A549 (cell line): ENCODE results near the gene UGT1A5. TPM values are rescaled to one million over a fixed set of nuclear protein-coding genes. Genes with fewer than 3 reads are reported as not detected.

Experiments
- ATAC-seq, 2 experiments: fragments of 200-7000 bp in 1 of 2; fragments of >200 bp in 1 of 2; cut with Nextera tagmentation in 1 of 2; cut with Tn5 transposase in 1 of 2; 3 replicates each; pipeline versions ENCODE4 v1.8.0 to v1.9.1; 2018 to 2020; ENCODE audit warnings: mild to moderate bottlenecking in 1 of 2, moderate library complexity in 1 of 2
- CTCF ChIA-PET: fragments of 300-600 bp; sonication (Branson Sonifier 250); formaldehyde crosslinking; extraction: SDS; loops from one replicate; lab custom pipeline; 2021; ENCODE audit warnings: antibody characterized with exemption, inconsistent platforms; lab: Yijun Ruan, JAX
- POLR2A ChIA-PET: fragments of 350-600 bp; formaldehyde crosslinking; extraction: SDS; loops from one replicate; lab custom pipeline; 2021; ENCODE audit warnings: antibody characterized with exemption, inconsistent platforms; lab: Yijun Ruan, JAX
- DNase-seq, 2 experiments: peaks; one replicate each; pipeline versions ENCODE4 v3.0.0 to v3.0.0-alpha.2; 2011 to 2016; ENCODE audit warnings: low read depth in 1 of 2, low spot score in 1 of 2
- FAIRE-seq: peaks from 2 replicates; lab custom pipeline; 2011; peaks lifted over from hg19 to GRCh38; lab: Jason Lieb, UNC
- H3K27ac ChIP-seq, 2 experiments: fragments of >200 bp; sonication (Bioruptor Twin); formaldehyde crosslinking; 3 replicates each; pipeline ENCODE4 v1.5.1; 2016 to 2017
- H3K4me1 ChIP-seq: fragments of >200 bp; sonication (Bioruptor Twin); formaldehyde crosslinking; 3 replicates; pipeline ENCODE4 v1.6.1; 2016
- H3K4me2 ChIP-seq: fragments of >200 bp; sonication (Bioruptor Twin); formaldehyde crosslinking; 3 replicates; pipeline ENCODE4 v1.6.1; 2016
- H3K4me3 ChIP-seq: fragments of >200 bp; sonication (Bioruptor Twin); formaldehyde crosslinking; 3 replicates; pipeline ENCODE4 v1.5.1; 2016
- H3K9me3 ChIP-seq: fragments of >200 bp; sonication (Bioruptor Twin); formaldehyde crosslinking; 3 replicates; pipeline ENCODE4 v1.6.1; 2016
- CEBPB ChIP-seq, 2 experiments: fragments of >200 bp in 1 of 2; sonication (Bioruptor Twin) in 1 of 2; formaldehyde crosslinking in 1 of 2; IDR thresholded peaks; 2 replicates each; pipeline ENCODE4 v1.6.1; 2012 to 2016
- ELK1 ChIP-seq: fragments of 150-350 bp; IDR thresholded peaks from 2 replicates; pipeline ENCODE4 v1.6.1; 2014; ENCODE audit warnings: low read depth, mild to moderate bottlenecking, low read length
- ESRRA ChIP-seq: fragments of 150-350 bp; IDR thresholded peaks from 2 replicates; pipeline ENCODE4 v1.6.1; 2014; ENCODE audit warnings: mild to moderate bottlenecking, low read length, borderline replicate concordance
- FOSB ChIP-seq: fragments of 250-450 bp; sonication (Bioruptor Pico); IDR thresholded peaks from 2 replicates; pipeline ENCODE4 v1.5.0; 2020; ENCODE audit warnings: mild to moderate bottlenecking, moderate library complexity
- FOSL2 ChIP-seq, 2 experiments: fragments of 450-650 bp in 1 of 2; fragments of >200 bp in 1 of 2; sonication (Bioruptor Twin) in 1 of 2; formaldehyde crosslinking; IDR thresholded peaks; 2 replicates each; pipeline versions ENCODE4 v1.5.0 to v1.6.1; 2016 to 2020; ENCODE audit warnings: mild to moderate bottlenecking in 1 of 2, moderate library complexity in 1 of 2
- FOXS1 ChIP-seq: fragments of 250-450 bp; sonication (Bioruptor Pico); IDR thresholded peaks from 2 replicates; pipeline ENCODE4 v1.5.0; 2020; ENCODE audit warnings: mild to moderate bottlenecking, moderate library complexity
- HDAC2 ChIP-seq: fragments of 200-600 bp; sonication (generic); IDR thresholded peaks from 2 replicates; pipeline ENCODE4 v1.6.1; 2016
- HEYL ChIP-seq: fragments of 250-450 bp; sonication (Bioruptor Pico); IDR thresholded peaks from 2 replicates; pipeline ENCODE4 v1.8.0; 2021; ENCODE audit warnings: mild to moderate bottlenecking, moderate library complexity
- JUN ChIP-seq, 2 experiments: fragments of >200 bp; sonication (Bioruptor Twin); formaldehyde crosslinking; IDR thresholded peaks; 2 replicates in 1 of 2; 3 replicates in 1 of 2; pipeline ENCODE4 v1.6.1; 2016 to 2017
- JUNB ChIP-seq: fragments of >200 bp; sonication (Bioruptor Twin); formaldehyde crosslinking; IDR thresholded peaks from 2 replicates; pipeline ENCODE4 v1.6.1; 2016
- KDM1A ChIP-seq: fragments of 200-600 bp; sonication (generic); IDR thresholded peaks from 2 replicates; pipeline ENCODE4 v1.6.1; 2016; ENCODE audit warnings: low read depth, mild to moderate bottlenecking
- KDM5A ChIP-seq: fragments of 200-600 bp; sonication (generic); IDR thresholded peaks from 2 replicates; pipeline ENCODE4 v1.6.1; 2016; ENCODE audit warnings: antibody characterized with exemption, mild to moderate bottlenecking
- POLR2A ChIP-seq: IDR thresholded peaks from 2 replicates; pipeline ENCODE4 v1.6.1; 2012; ENCODE audit warnings: mild to moderate bottlenecking, low read length
- RAD21 ChIP-seq, 2 experiments: fragments of >200 bp in 1 of 2; sonication (Bioruptor Twin) in 1 of 2; formaldehyde crosslinking in 1 of 2; IDR thresholded peaks in 1 of 2; conservative IDR thresholded peaks in 1 of 2; 2 replicates in 1 of 2; 3 replicates in 1 of 2; pipeline ENCODE4 v1.6.1; 2012 to 2018; ENCODE audit warnings: inconsistent platforms in 1 of 2
- RARB ChIP-seq: fragments of 250-450 bp; sonication (Bioruptor Pico); IDR thresholded peaks from 2 replicates; pipeline ENCODE4 v1.8.0; 2021; ENCODE audit warnings: mild to moderate bottlenecking, moderate library complexity
- REST ChIP-seq: fragments of 200-600 bp; sonication (generic); IDR thresholded peaks from 2 replicates; pipeline ENCODE4 v1.6.1; 2016; ENCODE audit warnings: antibody characterized with exemption, mild to moderate bottlenecking, moderate library complexity
- RNF2 ChIP-seq: fragments of 200-600 bp; sonication (generic); IDR thresholded peaks from 2 replicates; pipeline ENCODE4 v1.6.1; 2016; ENCODE audit warnings: low read depth, mild to moderate bottlenecking, antibody characterized with exemption, moderate library complexity, borderline replicate concordance
- SMC3 ChIP-seq: fragments of >200 bp; sonication (Bioruptor Twin); formaldehyde crosslinking; IDR thresholded peaks from 3 replicates; pipeline ENCODE4 v1.6.1; 2018; ENCODE audit warnings: inconsistent platforms
- USF2 ChIP-seq: fragments of 450-650 bp; IDR thresholded peaks from 2 replicates; pipeline ENCODE4 v1.6.1; 2014; ENCODE audit warnings: antibody characterized with exemption
- ZNF302 ChIP-seq: fragments of 250-450 bp; sonication (Bioruptor Pico); IDR thresholded peaks from 2 replicates; pipeline ENCODE4 v1.9.0; 2021; ENCODE audit warnings: inconsistent platforms, mild to moderate bottlenecking, moderate library complexity
- WGBS: methylation state at CpG from one replicate; pipeline ENCODE4 v1.1.6; 2017; ENCODE audit errors: missing lambda C conversion rate; 5-methylcytosine and 5-hydroxymethylcytosine counted together
- polyA plus RNA-seq, 4 experiments: library from polyadenylated mRNA; depleted of rRNA in 3 of 4; stranded (reverse); fragments of >200 nt; fragmentation: RNase III in 1 of 4; extraction: RNeasy Plus Mini Kit Qiagen cat#74134 plus additional on column Dnase treatment in 1 of 4; gene quantifications; 2 replicates in 3 of 4; 3 replicates in 1 of 4; pipeline ENCODE4 v1.2.3, GENCODE V29; 2011 to 2017

Gene UGT1A5
- polyA plus RNA-seq, 2 of the 4 experiments (the other 2 are of a cell fraction) = 0.05 TPM; not detected in 1

- TF ChIP-seq USF2 (no peak), JUN (IDR thresholded peaks at IDR 0.05) (no peak), JUNB (no peak), KDM1A (no peak)
- TF ChIP-seq, all 56 proteins: peak for 0
These were observed 90.7 kb downstream of the UGT1A5 start (continued) for GRCh38 chr2:233803292-233803911.

- ChIA-PET POLR2A (no interaction called here), CTCF (interaction anchor here (1.3 kb wide), 1 partner anchor 9 kb away, joined by 4 read pairs; no protein-coding TSS in a partner anchor)
- Histone ChIP-seq H3K4me2 (no peak overlapping the region), H3K27ac (peak overlapping the region in 1 of 2 experiments; percentile 57; a peak in 1 of 6 replicates), H3K4me3 (no peak overlapping the region), H3K4me1 (peaks cover 8% of the 10 kb centered on the region), H3K9me3 (no peaks in the 10 kb centered on the region)
- FAIRE-seq = no peak
- no peak for DNase-seq
- TF ChIP-seq RNF2 (no peak), HEYL (CRISPR knock-in tag) (no peak), ESRRA (no peak), ZNF302 (no peak), FOXS1 (CRISPR knock-in tag) (no peak), RARB (CRISPR knock-in tag) (no peak)
- no peak for ATAC-seq
- WGBS = 69% methylated on average over 8 of the region's 8 CpGs
These were observed 91.3 kb downstream of the UGT1A5 start for GRCh38 chr2:233803994-233804393.

GRCh38 chr2:233807215-233807865 lies 94.6 kb downstream of the UGT1A5 start:
- Histone ChIP-seq H3K4me3 (no peak overlapping the region), H3K9me3 (no peaks in the 10 kb centered on the region), H3K4me2 (no peak overlapping the region), H3K4me1 (peaks cover 1% of the 10 kb centered on the region; the same call in 2 of the 3 replicates), H3K27ac (peak overlapping the region in 1 of 2 experiments; percentile 56; a peak in 2 of 6 replicates)
- FAIRE-seq = no peak
- TF ChIP-seq FOSL2 (IDR thresholded peaks at IDR 0.05) = no peak
- TF ChIP-seq FOSL2 (CRISPR knock-in tag; IDR thresholded peaks at IDR 0.05) = no peak
- 0 out of 5 replicates have a peak, but pooled peaks of 1 of the 2 experiments have one; percentile 4 for TF ChIP-seq RAD21 (conservative IDR thresholded peaks at IDR 0.05 in 1 of 2, IDR thresholded peaks at IDR 0.05 in 1 of 2)
- DNase-seq = no peak
- ChIA-PET POLR2A (no interaction called here), CTCF (no interaction called here)
- ATAC-seq = no peak
- WGBS = 84% methylated on average over 9 of the region's 12 CpGs

GRCh38 chr2:233807966-233808935 lies 95.5 kb downstream of the UGT1A5 start:
- Histone ChIP-seq H3K4me2 (no peak overlapping the region), H3K4me3 (no peak overlapping the region), H3K4me1 (peaks cover 3% of the 10 kb centered on the region; the same call in 2 of the 3 replicates), H3K9me3 (no peaks in the 10 kb centered on the region), H3K27ac (peak overlapping the region in 1 of 2 experiments; percentile 56; a peak in 2 of 6 replicates)
- no peak for TF ChIP-seq HDAC2
- no peak for TF ChIP-seq KDM5A
- TF ChIP-seq REST = no peak
- TF ChIP-seq ELK1 = no peak
- no peak for TF ChIP-seq POLR2A
- no peak for TF ChIP-seq RNF2
- no peak for TF ChIP-seq SMC3
- no peak for TF ChIP-seq FOSB (CRISPR knock-in tag)
- no peak for TF ChIP-seq CEBPB (IDR thresholded peaks at IDR 0.05)
- ChIA-PET POLR2A (no interaction called here), CTCF (interaction anchor here (0.8 kb wide), 1 partner anchor 13 kb away, joined by 3 read pairs; no protein-coding TSS in a partner anchor)
- FAIRE-seq (no peak), ATAC-seq (no peak), DNase-seq (no peak)
- WGBS = 80% methylated on average over 10 of the region's 10 CpGs
